B cell (primary cell): ENCODE measurements around the gene TTC39C. TPM values are rescaled to one million over a fixed set of nuclear protein-coding genes. Genes with fewer than 3 reads are reported as not detected.

Experiments
- ATAC-seq: fragments of 200-7000 bp; cut with Tn5 transposase; one replicate; pipeline ENCODE4 v1.10.0; 2021; ENCODE audit warnings: low read depth, mild to moderate bottlenecking, moderate number of reproducible peaks, moderate library complexity
- CTCF ChIA-PET: fragments of 350-600 bp; sonication (Branson Sonifier 250); formaldehyde crosslinking; loops from one replicate; lab custom pipeline; 2021; ENCODE audit warnings: antibody characterized with exemption, inconsistent platforms; lab: Charles Lee
- POLR2A ChIA-PET: fragments of 350-600 bp; sonication (Branson Sonifier 250); formaldehyde crosslinking; loops from one replicate; lab custom pipeline; 2021; ENCODE audit warnings: antibody characterized with exemption; lab: Charles Lee
- DNase-seq: peaks from one replicate; pipeline ENCODE4 v3.0.0; 2013
- H2AFZ ChIP-seq: 2 replicates; pipeline ENCODE4 v1.6.1; 2012; ENCODE audit warnings: mild to moderate bottlenecking, low read depth, low read length; ENCODE audit not compliant: insufficient read depth, poor library complexity, severe bottlenecking
- H3K27ac ChIP-seq, 2 donors: 1 replicate in 1 of 2; 2 replicates in 1 of 2; pipeline ENCODE4 v1.5.1; 2012 to 2013; ENCODE audit warnings: low read length in 2 of 2, mild to moderate bottlenecking in 2 of 2, moderate library complexity in 1 of 2
- H3K27me3 ChIP-seq, 4 experiments: fragments of 200-600 bp in 1 of 4; sonication (generic) in 1 of 4; replicated peaks in 1 of 4; 1 replicate in 2 of 4; 2 replicates in 2 of 4; pipeline versions ENCODE4 v1.6.1 to v1.7.0; 2013 to 2016; ENCODE audit warnings: low read length in 3 of 4, mild to moderate bottlenecking in 2 of 4, mixed read lengths in 1 of 4, moderate library complexity in 1 of 4; ENCODE audit not compliant: insufficient read depth in 4 of 4, control insufficient read depth in 3 of 4; ENCODE audit errors: control extremely low read depth in 1 of 4
- H3K36me3 ChIP-seq, 2 experiments: replicated peaks in 1 of 2; 1 replicate in 1 of 2; 2 replicates in 1 of 2; pipeline versions ENCODE4 v1.6.1 to v1.7.1; 2013; ENCODE audit warnings: low read length in 1 of 2; ENCODE audit not compliant: insufficient read depth in 2 of 2, control insufficient read depth in 1 of 2; ENCODE audit errors: control extremely low read depth in 1 of 2, extremely low read depth in 1 of 2
- H3K4me1 ChIP-seq, 2 donors: fragments of 200-600 bp in 1 of 2; sonication (generic) in 1 of 2; 1 replicate in 1 of 2; 2 replicates in 1 of 2; pipeline versions ENCODE4 v1.5.1 to v1.6.1; 2013 to 2017; ENCODE audit warnings: low read length in 2 of 2; ENCODE audit not compliant: control insufficient read depth in 2 of 2, insufficient read depth in 2 of 2
- H3K4me2 ChIP-seq: replicated peaks from 2 replicates; pipeline ENCODE3; 2012; ENCODE audit warnings: mild to moderate bottlenecking, low read depth, low read length; ENCODE audit not compliant: poor library complexity, severe bottlenecking
- H3K4me3 ChIP-seq, 5 experiments: fragments of 200-600 bp in 1 of 5; sonication (generic) in 1 of 5; 1 replicate in 3 of 5; 2 replicates in 2 of 5; pipeline versions ENCODE4 v1.5.1 to v1.7.0; 2011 to 2016; ENCODE audit warnings: low read length in 4 of 5, mild to moderate bottlenecking in 4 of 5, low read depth in 2 of 5, control low read depth in 1 of 5, moderate library complexity in 1 of 5; ENCODE audit not compliant: insufficient read depth in 1 of 5; ENCODE audit errors: control extremely low read depth in 1 of 5, extremely low read depth in 1 of 5
- H3K79me2 ChIP-seq: fragments of 200-600 bp; sonication (generic); one replicate; pipeline ENCODE4 v1.6.0; 2016; ENCODE audit warnings: low read length; ENCODE audit not compliant: control insufficient read depth, insufficient read depth
- H3K9ac ChIP-seq: fragments of 200-600 bp; sonication (generic); 2 replicates; pipeline ENCODE4 v1.6.1; 2017; ENCODE audit warnings: mild to moderate bottlenecking, low read length, moderate library complexity
- H3K9me3 ChIP-seq, 3 donors: one replicate each; pipeline versions ENCODE4 v1.6.1 to v1.7.1; 2013; ENCODE audit warnings: low read length in 2 of 3; ENCODE audit not compliant: control insufficient read depth in 2 of 3, insufficient read depth in 1 of 3; ENCODE audit errors: control extremely low read depth in 1 of 3
- H4K20me1 ChIP-seq: 2 replicates; pipeline ENCODE4 v1.6.0; 2012; ENCODE audit warnings: mild to moderate bottlenecking, low read length; ENCODE audit not compliant: insufficient read depth, control insufficient read depth, poor library complexity, severe bottlenecking
- H3K27ac Mint-ChIP-seq: one replicate; pipeline ENCODE4 v1.8.0; 2021; ENCODE audit warnings: mixed read lengths
- H3K27me3 Mint-ChIP-seq: one replicate; pipeline ENCODE4 v1.8.0; 2021; ENCODE audit warnings: mixed read lengths
- H3K4me1 Mint-ChIP-seq: one replicate; pipeline ENCODE4 v1.8.0; 2021; ENCODE audit warnings: mixed read lengths
- H3K4me3 Mint-ChIP-seq: one replicate; pipeline ENCODE4 v1.8.0; 2021; ENCODE audit warnings: mixed read lengths
- H3K9me3 Mint-ChIP-seq: one replicate; pipeline ENCODE4 v1.8.0; 2022; ENCODE audit warnings: mixed read lengths; ENCODE audit not compliant: insufficient read depth
- CTCF ChIP-seq: fragments of 200-600 bp; IDR thresholded peaks from one replicate; pipeline ENCODE4 v1.8.0; 2022; ENCODE audit warnings: antibody characterized with exemption, mild to moderate bottlenecking
- EZH2 ChIP-seq: IDR thresholded peaks from 2 replicates; pipeline ENCODE4 v1.6.1; 2012; ENCODE audit warnings: borderline replicate concordance, low read depth, mild to moderate bottlenecking, moderate library complexity, low read length; ENCODE audit not compliant: insufficient read depth, poor library complexity, severe bottlenecking
- WGBS: methylation state at CpG from one replicate; pipeline ENCODE4 v1.1.5; 2013; ENCODE audit warnings: missing lambda C conversion rate; ENCODE audit not compliant: insufficient coverage; 5-methylcytosine and 5-hydroxymethylcytosine counted together
- intact Hi-C: fragments of 100-400 bp; cut with micrococcal nuclease; formaldehyde crosslinking; loops from one replicate; pipeline ENCODE4 v1.10.0; 2022
- polyA plus RNA-seq: library from polyadenylated mRNA; depleted of rRNA; stranded (reverse); fragments of >200 nt; gene quantifications from 2 replicates; pipeline ENCODE4 v1.2.3, GENCODE V29; 2012
- total RNA-seq, 2 donors: library from RNA; stranded (reverse); fragments of 120-200 nt in 1 of 2; gene quantifications; 1 replicate in 1 of 2; 2 replicates in 1 of 2; pipeline versions ENCODE4 v1.2.3 to v1.2.4, GENCODE V29; 2013 to 2022

The TTC39C gene
- total and polyA plus RNA-seq, 2 donors (not counting 1 experiment from before 2014, with no cell fraction given): 22.3 to 44.3 TPM

GRCh38 chr18:23981369-23981980 lies 33.1 kb upstream of the TTC39C start:
- Histone ChIP-seq H3K4me3 (no peak overlapping the region), H3K27me3 (no peaks in the 10 kb centered on the region), H3K79me2 (no peaks in the 10 kb centered on the region), H3K4me2 (peak overlapping the region; percentile 62), H3K9me3 (peaks cover 0 to 4% (median 0%) of the 10 kb centered on the region in 3 donors), H2AFZ (peak overlapping the region; percentile 31), H3K9ac (no peak overlapping the region), H3K27ac (peak overlapping the region in 1 of 2 donors; percentile 77), H4K20me1 (no peaks in the 10 kb centered on the region), H3K4me1 (peaks cover 36 to 39% of the 10 kb centered on the region in 2 donors), H3K36me3 (no peaks in the 10 kb centered on the region)
- Mint-ChIP-seq H3K4me1 (peaks cover 34% of the 10 kb centered on the region), H3K4me3 (peak overlapping the region; percentile 42), H3K27me3 (no peaks in the 10 kb centered on the region), H3K9me3 (peaks cover 3% of the 10 kb centered on the region), H3K27ac (peak overlapping the region; percentile 71)
- intact Hi-C loops: no loop called here
- peak; percentile 91 for ATAC-seq
- CTCF ChIA-PET: interaction anchor here (0.9 to 1.3 kb wide), 3 partner anchors 13 to 137 kb away, joined by 3 to 5 read pairs (median 4); no protein-coding TSS in a partner anchor
- peak; percentile 71 for DNase-seq
- POLR2A ChIA-PET: interaction anchor here (1.2 kb wide), 2 partner anchors 12 to 14 kb away, joined by 3 to 4 read pairs; no protein-coding TSS in a partner anchor
- WGBS: 44% methylated on average over 8 of the region's 8 CpGs
- no peak for TF ChIP-seq CTCF

GRCh38 chr18:23982155-23983079 lies 32.1 kb upstream of the TTC39C start:
- peaks cover 0 to 4% (median 0%) of the 10 kb centered on the region in 3 donors for H3K9me3 ChIP-seq
- no peak for ATAC-seq
- 92% methylated on average over 15 of the region's 17 CpGs for WGBS
- H3K27me3 Mint-ChIP-seq: no peaks in the 10 kb centered on the region
- intact Hi-C loops: no loop called here
- no peaks in the 10 kb centered on the region for H3K27me3 ChIP-seq
- H3K9me3 Mint-ChIP-seq: no peaks in the 10 kb centered on the region
- TF ChIP-seq EZH2 (no peak), CTCF (no peak)
- no peak overlapping the region for H3K27ac Mint-ChIP-seq
- no peak overlapping the region for H2AFZ ChIP-seq
- no peaks in the 10 kb centered on the region for H3K36me3 ChIP-seq
- no peaks in the 10 kb centered on the region for H4K20me1 ChIP-seq
- H3K4me2 ChIP-seq: peak overlapping the region; percentile 62
- H3K4me1 Mint-ChIP-seq: peaks cover 31% of the 10 kb centered on the region
- H3K9ac ChIP-seq: no peak overlapping the region
- no peak overlapping the region for H3K4me3 ChIP-seq
- H3K79me2 ChIP-seq: no peaks in the 10 kb centered on the region
- ChIA-PET CTCF (interaction anchor here (1.3 to 1.5 kb wide), 2 partner anchors 24 to 28 kb away, joined by 3 to 4 read pairs; no protein-coding TSS in a partner anchor), POLR2A (no interaction called here)
- no peak overlapping the region for H3K4me3 Mint-ChIP-seq
- no peak for DNase-seq
- peaks cover 32 to 37% of the 10 kb centered on the region in 2 donors for H3K4me1 ChIP-seq
- H3K27ac ChIP-seq: no peak overlapping the region
